Neuronal stem cell (in vitro differentiated cells): ENCODE results near the gene MINK1.

Experiments
- DNase-seq: peaks from one replicate; pipeline ENCODE4 v3.0.0-alpha.2; 2013; ENCODE audit warnings: low spot score
- H2AFZ ChIP-seq: one replicate; pipeline ENCODE4 v1.6.1; 2013; ENCODE audit warnings: mild to moderate bottlenecking, low read length, inconsistent platforms
- H2AK5ac ChIP-seq: 2 replicates; pipeline ENCODE4 v1.6.1; 2013; ENCODE audit warnings: low read depth, mild to moderate bottlenecking, inconsistent platforms, low read length, moderate library complexity, mixed read lengths
- H2BK120ac ChIP-seq: 2 replicates; pipeline ENCODE4 v1.6.1; 2013; ENCODE audit warnings: low read depth, mild to moderate bottlenecking, inconsistent platforms, low read length, moderate library complexity, mixed read lengths
- H2BK12ac ChIP-seq: one replicate; pipeline ENCODE4 v1.6.1; 2013; ENCODE audit warnings: low read length, inconsistent platforms
- H2BK15ac ChIP-seq: 2 replicates; pipeline ENCODE4 v1.6.1; 2013; ENCODE audit warnings: mild to moderate bottlenecking, low read length, inconsistent platforms, mixed read lengths
- H2BK5ac ChIP-seq: one replicate; pipeline ENCODE4 v1.6.1; 2013; ENCODE audit warnings: inconsistent platforms, mild to moderate bottlenecking, low read length, moderate library complexity
- H3K14ac ChIP-seq: one replicate; pipeline ENCODE4 v1.6.1; 2013; ENCODE audit warnings: low read length, inconsistent platforms
- H3K18ac ChIP-seq: 2 replicates; pipeline ENCODE4 v1.6.1; 2013; ENCODE audit warnings: low read length, inconsistent platforms
- H3K23ac ChIP-seq: 2 replicates; pipeline ENCODE4 v1.6.1; 2013; ENCODE audit warnings: low read depth, mild to moderate bottlenecking, mixed read lengths, low read length, inconsistent platforms; ENCODE audit not compliant: poor library complexity
- H3K27ac ChIP-seq: replicated peaks from 3 replicates; pipeline ENCODE4 v1.5.1; 2013; ENCODE audit warnings: low read length, inconsistent platforms
- H3K27me3 ChIP-seq, 3 experiments: 2 replicates each; pipeline ENCODE4 v1.6.1; 2013; ENCODE audit warnings: low read length in 3 of 3, mild to moderate bottlenecking in 2 of 3, inconsistent platforms in 1 of 3, low read depth in 1 of 3, mixed read lengths in 1 of 3, moderate library complexity in 1 of 3; ENCODE audit not compliant: control insufficient read depth in 3 of 3, insufficient read depth in 3 of 3
- H3K36me3 ChIP-seq, 2 donors: replicated peaks in 1 of 2; 2 replicates each; pipeline ENCODE4 v1.6.1; 2013; ENCODE audit warnings: low read length in 2 of 2; ENCODE audit not compliant: control insufficient read depth in 2 of 2, insufficient read depth in 2 of 2
- H3K4ac ChIP-seq: 2 replicates; pipeline ENCODE4 v1.6.1; 2013; ENCODE audit warnings: inconsistent platforms, mild to moderate bottlenecking, low read length, moderate library complexity
- H3K4me1 ChIP-seq, 2 donors: 1 replicate in 1 of 2; 2 replicates in 1 of 2; pipeline ENCODE4 v1.6.1; 2013; ENCODE audit warnings: low read length in 2 of 2, low read depth in 1 of 2; ENCODE audit not compliant: control insufficient read depth in 2 of 2, insufficient read depth in 1 of 2
- H3K4me2 ChIP-seq: one replicate; pipeline ENCODE4 v1.6.1; 2013; ENCODE audit warnings: mild to moderate bottlenecking, low read length, inconsistent platforms; ENCODE audit not compliant: insufficient read depth, poor library complexity, severe bottlenecking
- H3K4me3 ChIP-seq, 2 donors: 2 replicates each; pipeline ENCODE4 v1.5.1; 2013; ENCODE audit warnings: low read length in 2 of 2, mild to moderate bottlenecking in 2 of 2, inconsistent platforms in 1 of 2, moderate library complexity in 1 of 2
- H3K79me1 ChIP-seq: one replicate; pipeline ENCODE4 v1.6.1; 2013; ENCODE audit warnings: low read depth, mild to moderate bottlenecking, inconsistent platforms, low read length, moderate library complexity
- H3K9ac ChIP-seq: one replicate; pipeline ENCODE4 v1.6.1; 2013; ENCODE audit warnings: mild to moderate bottlenecking, low read depth, low read length, inconsistent platforms; ENCODE audit not compliant: poor library complexity
- H3K9me3 ChIP-seq, 2 donors: replicated peaks in 1 of 2; 2 replicates each; pipeline versions ENCODE3 to v1.6.1; 2013; ENCODE audit warnings: low read length in 2 of 2, mild to moderate bottlenecking in 2 of 2, inconsistent platforms in 1 of 2, low read depth in 1 of 2, mixed read lengths in 1 of 2, moderate library complexity in 1 of 2; ENCODE audit not compliant: control insufficient read depth in 2 of 2, insufficient read depth in 1 of 2
- H4K8ac ChIP-seq: one replicate; pipeline ENCODE4 v1.6.1; 2013; ENCODE audit warnings: low read depth, mild to moderate bottlenecking, inconsistent platforms, low read length, moderate library complexity
- H4K91ac ChIP-seq: one replicate; pipeline ENCODE4 v1.6.1; 2013; ENCODE audit warnings: low read length, low read depth, mild to moderate bottlenecking, inconsistent platforms; ENCODE audit not compliant: poor library complexity
- WGBS, 2 donors: extraction: QIAGEN DNeasy Blood & Tissue Kit; methylation state at CpG; one replicate each; pipeline ENCODE4 v1.1.7; 2013; ENCODE audit warnings: missing lambda C conversion rate in 2 of 2, mixed read lengths in 1 of 2; ENCODE audit not compliant: insufficient read length in 2 of 2, insufficient replicate concordance in 1 of 2; ENCODE audit errors: extremely low coverage in 2 of 2; 5-methylcytosine and 5-hydroxymethylcytosine counted together

The MINK1 gene

GRCh38 chr17:4892499-4893221 is 59.5 kb downstream of the MINK1 start:
- Histone ChIP-seq H4K91ac (no peak overlapping the region), H2BK5ac (peak overlapping the region; percentile 42), H2BK15ac (no peak overlapping the region), H2BK120ac (no peak overlapping the region), H3K36me3 (peaks cover 50 to 85% of the 10 kb centered on the region in 2 donors), H3K27me3 (no peaks in the 10 kb centered on the region), H2AK5ac (no peak overlapping the region), H3K4me1 (no peaks in the 10 kb centered on the region), H3K79me1 (peaks cover 4% of the 10 kb centered on the region), H3K4ac (no peak overlapping the region), H3K9me3 (no peaks in the 10 kb centered on the region), H3K27ac (no peak overlapping the region), H2BK12ac (no peak overlapping the region), H3K18ac (no peak overlapping the region), H3K14ac (no peak overlapping the region), H2AFZ (no peak overlapping the region), H4K8ac (no peak overlapping the region), H3K4me3 (no peak overlapping the region), H3K4me2 (no peak overlapping the region), H3K9ac (peak overlapping the region; percentile 70), H3K23ac (peak overlapping the region; percentile 8)
- no peak for DNase-seq
- no CpG with 5 or more reads among the region's 23 CpGs for WGBS, 2 donors

- no peak overlapping the region for H3K4me3 ChIP-seq
- H3K4ac ChIP-seq, result no peak overlapping the region
- H3K18ac ChIP-seq, result no peak overlapping the region
- no peak for DNase-seq
- no peak overlapping the region for H3K27ac ChIP-seq
- H2BK12ac ChIP-seq, result no peak overlapping the region
- peaks cover 4% of the 10 kb centered on the region for H3K79me1 ChIP-seq
- no peak overlapping the region for H2AFZ ChIP-seq
- no peak overlapping the region for H3K23ac ChIP-seq
- peak overlapping the region; percentile 71 for H3K14ac ChIP-seq
- H3K9me3 ChIP-seq, result no peaks in the 10 kb centered on the region
- H3K4me1 ChIP-seq, result no peaks in the 10 kb centered on the region
- H2AK5ac ChIP-seq, result no peak overlapping the region
- H4K8ac ChIP-seq, result no peak overlapping the region
- no peak overlapping the region for H3K4me2 ChIP-seq
- H3K9ac ChIP-seq, result no peak overlapping the region
- WGBS, 2 donors, result no CpG with 5 or more reads among the region's 18 CpGs
- no peak overlapping the region for H2BK15ac ChIP-seq
- no peak overlapping the region for H4K91ac ChIP-seq
- no peaks in the 10 kb centered on the region for H3K27me3 ChIP-seq
- peaks cover 50 to 83% of the 10 kb centered on the region in 2 donors for H3K36me3 ChIP-seq
- H2BK5ac ChIP-seq, result no peak overlapping the region
- H2BK120ac ChIP-seq, result no peak overlapping the region
Observed at GRCh38 chr17:4893272-4893671, 60.1 kb downstream of the MINK1 start.

GRCh38 chr17:4893721-4894560 is 60.8 kb downstream of the MINK1 start:
- Histone ChIP-seq H4K8ac (no peak overlapping the region), H3K27ac (no peak overlapping the region), H4K91ac (no peak overlapping the region), H3K36me3 (peaks cover 48 to 86% of the 10 kb centered on the region in 2 donors), H2BK15ac (no peak overlapping the region), H3K9me3 (no peaks in the 10 kb centered on the region), H3K4ac (no peak overlapping the region), H3K4me2 (no peak overlapping the region), H3K23ac (no peak overlapping the region), H2BK120ac (no peak overlapping the region), H3K4me1 (no peaks in the 10 kb centered on the region), H2BK5ac (peak overlapping the region; percentile 75), H2AK5ac (no peak overlapping the region), H3K14ac (peak overlapping the region; percentile 71), H3K79me1 (peaks cover 4% of the 10 kb centered on the region), H3K4me3 (peak overlapping the region in 1 of 2 donors; percentile 21), H3K27me3 (no peaks in the 10 kb centered on the region), H2BK12ac (no peak overlapping the region), H3K9ac (no peak overlapping the region), H3K18ac (no peak overlapping the region), H2AFZ (no peak overlapping the region)
- no CpG with 5 or more reads among the region's 31 CpGs for WGBS, 2 donors
- no peak for DNase-seq

GRCh38 chr17:4895121-4895520 is 62.0 kb downstream of the MINK1 start:
- Histone ChIP-seq H3K4me2 (no peak overlapping the region), H3K4me1 (no peaks in the 10 kb centered on the region), H3K27me3 (no peaks in the 10 kb centered on the region), H3K14ac (no peak overlapping the region), H3K36me3 (peaks cover 45 to 87% of the 10 kb centered on the region in 2 donors), H3K79me1 (peaks cover 4% of the 10 kb centered on the region), H4K91ac (no peak overlapping the region), H3K4me3 (no peak overlapping the region), H3K9ac (no peak overlapping the region), H2AK5ac (no peak overlapping the region), H3K4ac (no peak overlapping the region), H4K8ac (no peak overlapping the region), H2AFZ (no peak overlapping the region), H2BK15ac (no peak overlapping the region), H3K18ac (no peak overlapping the region), H2BK120ac (no peak overlapping the region), H3K9me3 (no peaks in the 10 kb centered on the region), H3K27ac (no peak overlapping the region), H2BK12ac (no peak overlapping the region), H2BK5ac (peak overlapping the region; percentile 48), H3K23ac (no peak overlapping the region)
- DNase-seq, result no peak
- no CpG with 5 or more reads among the region's 13 CpGs for WGBS, 2 donors
